T1000 (cell line): ENCODE measurements around the gene CALML6.

Experiments used
- DNase-seq: peaks from one replicate; lab custom pipeline; 2025; ENCODE audit warnings: mixed read lengths; lab: John Stamatoyannopoulos, UW

Gene CALML6

GRCh38 chr1:1892079-1892762 is 22.8 kb upstream of the CALML6 start:
- DNase-seq, result no peak

- no peak for DNase-seq
Observed at GRCh38 chr1:1892763-1893120, 22.3 kb upstream of the CALML6 start.

DNA sequence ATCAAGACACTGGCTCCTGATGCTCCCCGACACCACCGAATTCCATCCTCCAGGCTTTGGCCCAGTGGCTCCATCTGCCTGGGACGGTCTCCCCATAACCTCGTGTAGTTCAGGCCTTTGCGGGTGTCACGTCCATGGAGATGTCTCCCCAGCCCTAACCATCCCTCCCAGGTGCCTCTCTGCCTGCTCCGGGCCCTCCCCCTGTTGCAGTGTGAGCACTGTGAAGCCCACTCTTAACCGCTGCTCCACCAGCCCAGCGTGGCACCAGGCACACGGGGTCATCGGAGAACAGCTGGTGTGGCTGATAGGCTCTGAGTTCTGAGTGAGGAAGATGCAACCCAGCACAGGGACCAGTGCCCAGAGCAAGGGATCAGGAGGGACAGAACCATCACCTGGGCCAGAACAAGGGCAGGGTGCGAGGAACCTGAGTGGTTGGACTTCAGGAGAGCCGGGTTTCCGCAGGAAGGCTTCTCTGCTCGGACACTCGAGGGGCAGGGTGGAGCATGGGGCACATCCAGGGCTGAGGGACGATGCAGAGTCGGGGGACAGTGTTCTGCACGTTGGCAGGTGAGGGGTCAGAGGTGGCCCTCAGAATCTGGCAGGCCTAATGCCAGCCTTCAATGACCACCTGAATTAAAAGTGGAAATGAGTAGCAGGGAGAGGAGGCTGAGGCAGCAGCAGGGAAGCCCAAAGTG is 21.6 kb upstream of the CALML6 start:
- DNase-seq, result no peak

GRCh38 chr1:1893997-1894353 is 21.1 kb upstream of the CALML6 start:
- no peak for DNase-seq

- DNase-seq, result no peak
Observed at GRCh38 chr1:1894354-1895059, 20.6 kb upstream of the CALML6 start.

DNA sequence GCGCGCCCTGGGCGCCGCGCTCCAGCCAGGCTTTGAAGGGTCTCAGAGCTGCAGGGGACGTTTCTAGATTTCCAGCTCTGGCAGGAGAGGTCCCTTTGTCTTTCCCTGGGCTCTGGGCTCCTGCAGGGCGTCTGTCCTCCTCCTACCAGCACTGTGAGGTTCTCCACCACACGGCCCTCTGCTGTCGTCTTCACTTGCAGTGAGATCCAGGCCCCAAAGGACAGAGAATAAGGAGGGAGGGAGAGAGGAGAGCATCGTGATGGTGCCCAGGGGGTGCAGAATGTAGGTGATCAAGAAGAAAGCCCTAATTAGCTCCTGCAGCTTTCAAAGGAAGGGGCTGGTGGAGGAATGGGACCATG is 20.0 kb upstream of the CALML6 start:
- no peak for DNase-seq

GRCh38 chr1:1895456-1896336 is 19.4 kb upstream of the CALML6 start:
- DNase-seq, result no peak

- DNase-seq, result no peak
Observed at GRCh38 chr1:1898246-1898933, 16.7 kb upstream of the CALML6 start.

DNA sequence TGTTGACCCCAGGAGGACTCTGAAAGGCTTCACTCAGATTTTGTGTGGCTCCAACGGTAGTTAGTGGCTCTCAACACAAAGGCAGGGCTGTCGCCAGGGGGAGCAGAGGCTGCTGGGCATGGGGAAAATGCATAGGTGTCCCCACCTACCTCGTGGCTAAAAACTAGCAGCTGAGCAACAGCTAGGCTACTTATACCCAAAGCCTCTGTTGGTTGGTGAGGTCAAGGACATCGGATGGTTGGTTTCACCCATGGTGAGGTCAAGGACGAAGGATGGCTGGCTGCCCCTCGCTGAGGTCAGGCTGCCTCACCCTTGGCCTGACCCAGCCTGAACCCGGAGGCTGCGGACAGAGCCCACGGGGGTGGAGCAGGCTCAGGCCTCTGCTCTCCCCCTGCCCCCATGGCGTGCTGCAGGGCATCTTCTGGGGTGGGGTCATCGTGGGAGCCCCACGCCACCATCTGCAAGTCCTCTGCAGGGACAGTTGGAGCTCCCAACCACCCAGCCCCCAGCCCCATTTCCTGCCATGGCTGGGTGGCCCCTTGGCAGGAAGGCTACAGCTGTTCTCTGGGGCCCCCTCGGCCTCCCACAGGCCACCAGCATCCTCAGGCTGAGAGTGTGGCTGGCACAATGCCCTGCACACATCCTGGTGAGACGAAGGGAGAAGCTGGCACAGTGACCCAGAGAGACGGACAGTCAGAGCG is 15.6 kb upstream of the CALML6 start:
- DNase-seq, result no peak

DNA sequence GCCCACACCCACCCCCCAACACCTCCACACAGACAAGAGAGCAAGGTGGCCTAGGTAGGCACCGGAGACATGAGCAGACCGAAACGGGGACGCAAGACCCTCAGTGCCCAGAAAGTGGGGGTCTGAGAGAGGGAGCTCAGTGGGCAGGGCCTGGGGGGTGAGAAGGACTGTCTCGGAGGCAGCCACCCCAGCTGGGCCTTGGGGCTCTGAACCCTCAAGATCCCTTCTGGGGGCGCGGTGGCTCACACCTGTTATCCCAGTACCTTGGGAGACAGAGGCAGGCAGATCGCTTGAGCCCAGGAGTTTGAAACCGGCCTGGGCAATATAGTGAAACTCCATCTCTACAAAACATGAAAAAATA is 15.1 kb upstream of the CALML6 start:
- DNase-seq, result no peak

DNA sequence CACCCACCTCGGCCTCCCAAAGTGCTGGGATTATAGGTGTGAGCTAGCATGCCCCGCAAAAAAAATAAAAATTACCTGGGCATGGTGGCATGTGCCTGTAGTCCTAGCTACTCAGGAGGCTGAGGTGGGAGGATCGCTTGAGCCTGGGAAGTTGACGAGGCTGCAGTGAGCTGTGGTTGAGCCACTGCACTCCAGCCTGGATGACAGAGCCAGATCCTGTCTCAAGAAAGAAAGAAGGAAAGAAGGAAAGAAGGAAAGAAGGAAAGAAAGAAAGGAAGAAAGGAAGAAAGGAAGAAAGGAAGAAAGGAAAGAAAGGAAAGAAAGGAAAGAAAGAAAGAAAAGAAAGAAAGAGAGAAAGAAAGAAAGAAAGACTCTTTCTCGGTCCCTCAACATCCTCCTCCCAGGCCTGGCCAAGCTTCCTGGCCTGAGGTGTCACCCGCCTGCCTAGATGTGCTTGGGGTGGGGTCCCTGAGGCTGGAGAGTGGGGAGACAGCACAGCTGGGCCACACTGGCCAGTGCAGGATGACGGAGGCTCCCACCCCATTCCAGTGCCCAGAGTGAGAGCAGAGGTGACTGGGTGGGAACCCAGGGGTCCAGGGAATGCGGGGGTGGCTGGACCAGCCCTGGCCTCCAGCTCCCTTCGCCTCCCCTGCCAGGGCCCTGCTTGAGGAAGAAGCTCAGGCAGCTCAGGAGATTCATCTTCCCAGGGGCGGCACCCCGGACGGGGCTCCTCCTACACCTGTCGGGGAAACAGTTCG is 14.0 kb upstream of the CALML6 start:
- no peak for DNase-seq

GRCh38 chr1:1901641-1902294 is 13.3 kb upstream of the CALML6 start:
- no peak for DNase-seq

GRCh38 chr1:1903224-1903623 is 11.8 kb upstream of the CALML6 start:
- DNase-seq, result no peak

DNA sequence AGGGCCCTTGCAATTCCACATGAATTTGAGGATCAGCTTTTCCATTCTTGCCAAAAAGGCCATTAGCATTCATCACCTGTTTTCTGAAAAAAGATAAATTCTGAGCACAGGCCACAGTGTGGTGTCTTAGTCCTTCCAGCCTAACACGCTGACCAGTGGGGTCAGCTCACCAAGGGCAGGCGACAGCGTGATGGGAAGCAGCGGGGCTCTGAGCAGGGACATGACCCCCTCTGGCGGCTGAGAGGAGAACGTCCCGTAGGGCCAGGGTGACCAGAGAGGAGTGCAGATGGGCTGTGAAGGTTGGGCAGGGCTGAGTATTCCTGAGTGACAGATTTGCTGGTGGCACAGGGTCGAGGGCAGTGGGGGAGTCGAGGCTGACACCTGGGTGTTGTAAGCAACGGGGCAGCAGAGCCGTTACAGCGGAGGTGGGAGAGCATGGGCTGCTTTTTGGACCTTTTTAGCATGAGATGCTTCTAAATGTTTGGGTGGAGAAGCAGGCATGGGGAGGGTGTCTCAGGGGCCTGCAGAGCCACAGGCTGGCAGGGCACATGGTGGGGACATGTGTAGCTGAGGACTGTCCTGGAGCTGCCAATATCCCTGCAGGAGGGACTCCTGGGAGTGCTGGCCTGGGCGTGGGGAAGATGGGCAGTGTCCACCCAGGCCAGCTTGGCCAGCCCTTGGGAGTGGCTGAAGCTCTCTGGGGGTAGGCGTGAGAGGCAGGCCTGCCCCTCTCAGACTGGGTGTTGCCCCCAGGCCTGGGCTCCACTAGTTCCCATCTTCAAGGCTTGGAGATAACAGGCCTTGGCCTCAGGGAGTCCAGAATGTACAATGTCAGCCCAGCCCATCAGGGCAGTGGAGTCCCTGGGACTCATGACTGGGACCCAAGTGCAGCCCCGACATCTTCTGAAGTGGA is 8.6 kb upstream of the CALML6 start:
- peak; percentile 77 for DNase-seq

GRCh38 chr1:1907098-1907736 is 7.8 kb upstream of the CALML6 start:
- DNase-seq, result no peak

DNA sequence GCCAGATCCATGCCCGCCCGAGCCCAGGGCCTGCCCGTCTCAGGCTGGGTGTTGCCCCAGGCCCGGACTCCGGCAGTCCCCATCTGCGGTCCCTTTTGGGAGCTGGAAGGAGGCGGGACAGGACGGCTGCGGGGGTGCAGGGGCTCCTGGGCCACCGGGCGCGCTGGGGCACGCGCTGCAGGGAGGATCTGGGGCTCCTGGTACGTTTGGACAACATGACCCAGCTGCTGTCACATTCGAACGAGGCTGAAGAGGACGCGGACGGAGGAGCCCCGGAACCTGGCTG is 6.6 kb upstream of the CALML6 start:
- DNase-seq, result no peak

DNA sequence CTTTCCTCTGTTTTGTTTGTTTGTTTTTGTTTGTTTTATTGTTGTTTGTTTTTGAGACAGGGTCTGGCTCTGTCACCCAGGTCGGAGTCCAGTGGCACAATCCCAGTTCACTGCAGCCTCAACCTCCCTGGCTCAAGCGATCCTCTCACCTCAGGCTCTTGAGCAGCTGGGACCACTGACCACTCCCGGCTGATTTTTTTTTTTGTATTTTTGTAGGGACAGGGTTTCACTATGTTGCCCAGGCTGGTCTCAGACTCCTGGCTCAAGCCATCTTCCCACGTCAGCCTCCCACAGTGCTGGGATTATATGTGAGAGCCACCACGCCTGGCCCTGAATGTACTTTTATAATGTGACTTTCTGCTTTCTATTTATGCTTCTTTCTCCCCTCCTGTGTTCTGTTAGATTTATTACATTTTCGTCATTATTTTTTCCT is 5.0 kb upstream of the CALML6 start:
- DNase-seq, result no peak

GRCh38 chr1:1910651-1911331 is 4.3 kb upstream of the CALML6 start:
- DNase-seq, result no peak
